ENCODE data around the gene PPOX. TPM values are rescaled to one million over a fixed set of nuclear protein-coding genes. Genes with fewer than 3 reads are reported as not detected.

PPOX gene
- polyA plus RNA-seq, 3 donors from 2014 or later, result 18.2 to 30.1 (median 21.9) TPM

GRCh38 chr1:161132410-161133219 lies 33.6 kb upstream of the PPOX start, which contains the start of gene DEDD:
TSS of gene DEDD (minus strand) at chr1:161132667. CDS start at chr1:161124462, 8,205 bp downstream.
- Mint-ChIP-seq H3K4me1 (peaks cover 20 to 39% of the 10 kb centered on the region in 2 donors), H3K27ac (peak within 1 kb of the TSS in 3 of 6 donors; percentile 83 to 98 (median 97)), H3K9me3 (no peaks in the 10 kb centered on the region), H3K36me3 (peaks cover 0 to 6% (median 3%) of the 10 kb centered on the region in 3 donors), H3K4me3 (no peak within 1 kb of the TSS), H3K27me3 (ENCODE audit: low read depth in 3 of 3) (peaks cover 5 to 10% (median 7%) of the 10 kb centered on the region in 3 donors)
- DNase-seq, result peak; percentile 89 to 91 (median 90)

GRCh38 chr1:161133220-161133740 lies 32.9 kb upstream of the PPOX start:
- Mint-ChIP-seq H3K27ac (no peak overlapping the region), H3K4me3 (no peak overlapping the region), H3K27me3 (ENCODE audit: low read depth in 3 of 3) (peaks cover 5 to 10% (median 7%) of the 10 kb centered on the region in 3 donors), H3K36me3 (peaks cover 0 to 7% (median 0%) of the 10 kb centered on the region in 3 donors), H3K4me1 (peaks cover 19 to 35% of the 10 kb centered on the region in 2 donors), H3K9me3 (no peaks in the 10 kb centered on the region)
- DNase-seq, result no peak

GRCh38 chr1:161137881-161138280 lies 28.3 kb upstream of the PPOX start:
- DNase-seq, result no peak

GRCh38 chr1:161138431-161138830 lies 27.8 kb upstream of the PPOX start:
- H3K4me3 Mint-ChIP-seq, result no peak overlapping the region
- no peak for DNase-seq
- H3K27ac Mint-ChIP-seq, result peak overlapping the region in 2 of 6 donors; percentile 12 to 31
- no peaks in the 10 kb centered on the region for H3K9me3 Mint-ChIP-seq
- peaks cover 0 to 2% (median 0%) of the 10 kb centered on the region in 3 donors for H3K27me3 Mint-ChIP-seq (ENCODE audit: low read depth in 3 of 3)
- H3K36me3 Mint-ChIP-seq, result peaks cover 0 to 6% (median 0%) of the 10 kb centered on the region in 3 donors
- H3K4me1 Mint-ChIP-seq, result peaks cover 3 to 10% of the 10 kb centered on the region in 2 donors

More at GRCh38 chr1:161137881-161138280, 28.3 kb upstream of the PPOX start:
- Mint-ChIP-seq H3K36me3 (peaks cover 0 to 6% (median 0%) of the 10 kb centered on the region in 3 donors), H3K27ac (no peak overlapping the region), H3K4me1 (peaks cover 3 to 10% of the 10 kb centered on the region in 2 donors), H3K9me3 (no peaks in the 10 kb centered on the region), H3K4me3 (no peak overlapping the region), H3K27me3 (ENCODE audit: low read depth in 3 of 3) (peaks cover 0 to 2% (median 0%) of the 10 kb centered on the region in 3 donors)

GRCh38 chr1:161139766-161140165 lies 26.5 kb upstream of the PPOX start:
- no peak overlapping the region for H3K4me3 Mint-ChIP-seq
- H3K9me3 Mint-ChIP-seq, result no peaks in the 10 kb centered on the region
- H3K36me3 Mint-ChIP-seq, result peaks cover 0 to 6% (median 0%) of the 10 kb centered on the region in 3 donors
- peaks cover 0 to 2% (median 0%) of the 10 kb centered on the region in 3 donors for H3K27me3 Mint-ChIP-seq (ENCODE audit: low read depth in 3 of 3)
- peak in 2 of 3 donors; percentile 26 to 38 for DNase-seq
- peaks cover 3 to 10% of the 10 kb centered on the region in 2 donors for H3K4me1 Mint-ChIP-seq
- H3K27ac Mint-ChIP-seq, result no peak overlapping the region

- peaks cover 0 to 5% of the 10 kb centered on the region in 2 donors for H3K4me1 Mint-ChIP-seq
- H3K9me3 Mint-ChIP-seq, result no peaks in the 10 kb centered on the region
- H3K4me3 Mint-ChIP-seq, result no peak overlapping the region
- H3K27me3 Mint-ChIP-seq (ENCODE audit: low read depth in 3 of 3), result peaks cover 0 to 2% (median 0%) of the 10 kb centered on the region in 3 donors
- peaks cover 0 to 6% (median 0%) of the 10 kb centered on the region in 3 donors for H3K36me3 Mint-ChIP-seq
- H3K27ac Mint-ChIP-seq, result no peak overlapping the region
- no peak for DNase-seq
These were observed 25.3 kb upstream of the PPOX start for GRCh38 chr1:161140755-161141400.

- no peaks in the 10 kb centered on the region for H3K9me3 Mint-ChIP-seq
- no peak for DNase-seq
- no peak overlapping the region for H3K4me3 Mint-ChIP-seq
- H3K27me3 Mint-ChIP-seq (ENCODE audit: low read depth in 3 of 3), result peaks cover 0 to 1% (median 0%) of the 10 kb centered on the region in 3 donors
- no peaks in the 10 kb centered on the region for H3K4me1 Mint-ChIP-seq
- H3K36me3 Mint-ChIP-seq, result no peaks in the 10 kb centered on the region
- H3K27ac Mint-ChIP-seq, result no peak overlapping the region
These were observed 20.4 kb upstream of the PPOX start for GRCh38 chr1:161145832-161146231.

- H3K9me3 Mint-ChIP-seq, result no peaks in the 10 kb centered on the region
These were observed 13.1 kb upstream of the PPOX start for GRCh38 chr1:161153176-161153575.

GRCh38 chr1:161153682-161154337 lies 12.4 kb upstream of the PPOX start, which contains the start of gene UFC1:
TSS of gene UFC1 (plus strand) at chr1:161153978. CDS start at chr1:161153998, 20 bp downstream.
- Mint-ChIP-seq H3K4me1 (peaks cover 28 to 43% of the 10 kb centered on the region in 2 donors), H3K27me3 (ENCODE audit: low read depth in 3 of 3) (peaks cover 4 to 11% (median 5%) of the 10 kb centered on the region in 3 donors), H3K36me3 (peaks cover 0 to 19% (median 10%) of the 10 kb centered on the region in 3 donors), H3K4me3 (peak within 1 kb of the TSS; percentile 98 to 100 (median 100)), H3K27ac (peak within 1 kb of the TSS; percentile 99 to 100 (median 100)), H3K9me3 (no peaks in the 10 kb centered on the region)
- DNase-seq, result peak; percentile 83 to 89 (median 86)

More at GRCh38 chr1:161153176-161153575, 13.1 kb upstream of the PPOX start:
- H3K4me1 Mint-ChIP-seq, result peaks cover 23 to 37% of the 10 kb centered on the region in 2 donors
- H3K27me3 Mint-ChIP-seq (ENCODE audit: low read depth in 3 of 3), result peaks cover 4 to 11% (median 5%) of the 10 kb centered on the region in 3 donors
- H3K4me3 Mint-ChIP-seq, result peak overlapping the region; percentile 81 to 100 (median 99)
- H3K36me3 Mint-ChIP-seq, result peaks cover 0 to 19% (median 10%) of the 10 kb centered on the region in 3 donors
- peak overlapping the region; percentile 89 to 100 (median 100) for H3K27ac Mint-ChIP-seq
- no peak for DNase-seq

- DNase-seq, result no peak
- H3K36me3 Mint-ChIP-seq, result peaks cover 0 to 20% (median 10%) of the 10 kb centered on the region in 3 donors
- H3K27me3 Mint-ChIP-seq (ENCODE audit: low read depth in 3 of 3), result peaks cover 5 to 13% (median 8%) of the 10 kb centered on the region in 3 donors
- peak overlapping the region; percentile 83 to 96 (median 92) for H3K27ac Mint-ChIP-seq
- H3K4me3 Mint-ChIP-seq, result peak overlapping the region; percentile 7 to 95 (median 91)
- no peaks in the 10 kb centered on the region for H3K9me3 Mint-ChIP-seq
- H3K4me1 Mint-ChIP-seq, result peaks cover 56 to 76% of the 10 kb centered on the region in 2 donors
These were observed 8.4 kb upstream of the PPOX start for GRCh38 chr1:161157867-161158266.

GRCh38 chr1:161158316-161159010 lies 7.8 kb upstream of the PPOX start:
- no peak for DNase-seq
- Mint-ChIP-seq H3K36me3 (peaks cover 0 to 25% (median 10%) of the 10 kb centered on the region in 3 donors), H3K4me1 (peaks cover 54 to 77% of the 10 kb centered on the region in 2 donors)

GRCh38 chr1:161159087-161159912 lies 6.9 kb upstream of the PPOX start, which contains the start of gene USP21:
TSS of gene USP21 (plus strand) at chr1:161159500. CDS start at chr1:161160641, 1,141 bp downstream.
- Mint-ChIP-seq H3K27ac (peak within 1 kb of the TSS; percentile 83 to 96 (median 92)), H3K4me3 (peak within 1 kb of the TSS; percentile 90 to 95 (median 93)), H3K36me3 (peaks cover 0 to 30% (median 10%) of the 10 kb centered on the region in 3 donors), H3K27me3 (ENCODE audit: low read depth in 3 of 3) (peaks cover 1 to 6% (median 3%) of the 10 kb centered on the region in 3 donors), H3K9me3 (no peaks in the 10 kb centered on the region), H3K4me1 (peaks cover 48 to 76% of the 10 kb centered on the region in 2 donors)
- peak; percentile 92 to 93 (median 93) for DNase-seq

More at GRCh38 chr1:161158316-161159010, 7.8 kb upstream of the PPOX start:
- H3K4me3 Mint-ChIP-seq, result peak overlapping the region; percentile 90 to 95 (median 93)
- no peaks in the 10 kb centered on the region for H3K9me3 Mint-ChIP-seq
- peak overlapping the region; percentile 83 to 96 (median 92) for H3K27ac Mint-ChIP-seq
- peaks cover 7 to 14% (median 8%) of the 10 kb centered on the region in 3 donors for H3K27me3 Mint-ChIP-seq (ENCODE audit: low read depth in 3 of 3)
